Loucy (cell line): ENCODE results near the gene NF1.

ENCODE experiments used
- H2AFZ ChIP-seq: fragments of 200-600 bp; sonication (generic); 2 replicates; pipeline ENCODE4 v1.6.0; 2016; ENCODE audit warnings: antibody characterized with exemption, mild to moderate bottlenecking, low read length, moderate library complexity
- H3F3A ChIP-seq: fragments of 200-600 bp; 2 replicates; pipeline ENCODE4 v1.6.0; 2016; ENCODE audit warnings: antibody characterized with exemption, low read depth, mild to moderate bottlenecking
- H3K27me3 ChIP-seq: fragments of 200-600 bp; sonication (generic); 2 replicates; pipeline ENCODE4 v1.6.1; 2014; ENCODE audit warnings: low read length, mild to moderate bottlenecking; ENCODE audit not compliant: insufficient read depth, poor library complexity, severe bottlenecking
- H3K36me3 ChIP-seq: fragments of 200-600 bp; sonication (generic); 2 replicates; pipeline ENCODE4 v1.6.1; 2016; ENCODE audit warnings: low read length; ENCODE audit not compliant: insufficient read depth
- H3K4me1 ChIP-seq: fragments of 200-600 bp; sonication (generic); 2 replicates; pipeline ENCODE4 v1.5.1; 2014; ENCODE audit warnings: low read length, mild to moderate bottlenecking; ENCODE audit not compliant: insufficient read depth, poor library complexity, severe bottlenecking
- H3K4me2 ChIP-seq: fragments of 200-600 bp; sonication (generic); 2 replicates; pipeline ENCODE4 v1.6.0; 2014; ENCODE audit warnings: antibody characterized with exemption, low read length, low read depth, mild to moderate bottlenecking; ENCODE audit not compliant: poor library complexity, severe bottlenecking
- H3K4me3 ChIP-seq: fragments of 200-600 bp; sonication (generic); 2 replicates; pipeline ENCODE4 v1.5.1; 2014; ENCODE audit warnings: low read length, mild to moderate bottlenecking, mixed read lengths; ENCODE audit not compliant: poor library complexity, severe bottlenecking
- H3K79me2 ChIP-seq: fragments of 200-600 bp; sonication (generic); 2 replicates; pipeline ENCODE4 v1.6.1; 2014; ENCODE audit warnings: low read length; ENCODE audit not compliant: insufficient read depth
- H3K9ac ChIP-seq: fragments of 200-600 bp; sonication (generic); 2 replicates; pipeline ENCODE4 v1.6.0; 2014; ENCODE audit warnings: mild to moderate bottlenecking, low read depth, low read length, moderate library complexity; ENCODE audit not compliant: poor library complexity, severe bottlenecking
- H3K9me2 ChIP-seq: fragments of 200-600 bp; sonication (generic); replicated peaks from 2 replicates; pipeline ENCODE4 v1.6.1; 2016; ENCODE audit warnings: low read depth, low read length, mixed read lengths
- H3K9me3 ChIP-seq: fragments of 200-600 bp; sonication (generic); 2 replicates; pipeline ENCODE4 v1.6.1; 2014; ENCODE audit warnings: mild to moderate bottlenecking, antibody characterized with exemption, low read length, low read depth; ENCODE audit not compliant: insufficient read depth
- H4K20me1 ChIP-seq: fragments of 200-600 bp; sonication (generic); 2 replicates; pipeline ENCODE4 v1.6.0; 2014; ENCODE audit warnings: antibody characterized with exemption, low read length, mild to moderate bottlenecking; ENCODE audit not compliant: insufficient read depth, poor library complexity, severe bottlenecking
- EZH2phosphoT487 ChIP-seq: fragments of 200-600 bp; IDR thresholded peaks from 2 replicates; pipeline ENCODE4 v1.6.1; 2018; ENCODE audit warnings: antibody characterized with exemption, mild to moderate bottlenecking, moderate library complexity, borderline replicate concordance
- TF ChIP-seq, protein P1 (sequence below): fragments of 200-600 bp; sonication (generic); conservative IDR thresholded peaks from 2 replicates; pipeline ENCODE4 v1.5.1; 2014; ENCODE audit warnings: mild to moderate bottlenecking, antibody characterized with exemption, low read length

The NF1 gene

DNA sequence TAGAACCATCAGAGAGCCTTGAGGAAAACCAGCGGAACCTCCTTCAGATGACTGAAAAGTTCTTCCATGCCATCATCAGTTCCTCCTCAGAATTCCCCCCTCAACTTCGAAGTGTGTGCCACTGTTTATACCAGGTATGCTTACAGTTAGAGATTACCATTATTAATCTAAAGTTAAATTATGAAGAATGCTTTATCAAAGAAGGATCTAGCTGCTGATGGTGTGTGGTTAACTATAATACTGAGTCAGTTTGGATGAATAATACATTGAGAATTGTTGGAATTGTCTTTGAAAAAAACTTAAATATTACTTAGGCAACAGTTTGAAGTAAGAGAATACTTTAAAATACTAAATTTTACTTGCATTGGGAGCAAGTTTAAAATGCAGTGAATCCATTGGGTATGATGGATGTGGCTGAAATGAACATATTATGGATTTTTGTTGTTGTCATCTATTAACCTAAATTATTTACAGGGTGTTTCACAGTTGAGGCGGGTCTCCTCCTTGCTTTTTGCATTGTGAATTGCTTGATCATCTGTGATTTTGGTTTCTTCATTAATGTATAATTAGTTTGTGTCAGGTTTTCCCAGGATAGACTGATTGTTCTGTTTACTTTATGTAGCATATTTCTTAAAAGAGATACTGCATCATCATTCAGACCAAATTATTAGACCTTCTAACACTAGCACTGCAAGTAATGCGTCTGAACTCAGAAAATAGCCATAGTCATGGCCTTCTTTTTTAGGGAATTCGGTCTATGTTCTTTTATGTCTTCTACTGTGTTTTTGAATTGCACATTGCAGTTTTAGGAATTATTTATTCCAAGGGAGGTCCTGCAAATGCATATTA lies 154.4 kb downstream of the NF1 start:
- Histone ChIP-seq H3K4me1 (peaks cover 15% of the 10 kb centered on the region), H3K27me3 (no peaks in the 10 kb centered on the region), H3K79me2 (no peaks in the 10 kb centered on the region), H3K9me2 (no peaks in the 10 kb centered on the region), H4K20me1 (no peaks in the 10 kb centered on the region), H3K9ac (no peak overlapping the region), H3K36me3 (peaks cover 14% of the 10 kb centered on the region), H3F3A (no peaks in the 10 kb centered on the region), H3K4me2 (no peak overlapping the region), H3K4me3 (no peak overlapping the region), H2AFZ (no peak overlapping the region), H3K9me3 (no peaks in the 10 kb centered on the region)
- TF ChIP-seq, protein P1, sequence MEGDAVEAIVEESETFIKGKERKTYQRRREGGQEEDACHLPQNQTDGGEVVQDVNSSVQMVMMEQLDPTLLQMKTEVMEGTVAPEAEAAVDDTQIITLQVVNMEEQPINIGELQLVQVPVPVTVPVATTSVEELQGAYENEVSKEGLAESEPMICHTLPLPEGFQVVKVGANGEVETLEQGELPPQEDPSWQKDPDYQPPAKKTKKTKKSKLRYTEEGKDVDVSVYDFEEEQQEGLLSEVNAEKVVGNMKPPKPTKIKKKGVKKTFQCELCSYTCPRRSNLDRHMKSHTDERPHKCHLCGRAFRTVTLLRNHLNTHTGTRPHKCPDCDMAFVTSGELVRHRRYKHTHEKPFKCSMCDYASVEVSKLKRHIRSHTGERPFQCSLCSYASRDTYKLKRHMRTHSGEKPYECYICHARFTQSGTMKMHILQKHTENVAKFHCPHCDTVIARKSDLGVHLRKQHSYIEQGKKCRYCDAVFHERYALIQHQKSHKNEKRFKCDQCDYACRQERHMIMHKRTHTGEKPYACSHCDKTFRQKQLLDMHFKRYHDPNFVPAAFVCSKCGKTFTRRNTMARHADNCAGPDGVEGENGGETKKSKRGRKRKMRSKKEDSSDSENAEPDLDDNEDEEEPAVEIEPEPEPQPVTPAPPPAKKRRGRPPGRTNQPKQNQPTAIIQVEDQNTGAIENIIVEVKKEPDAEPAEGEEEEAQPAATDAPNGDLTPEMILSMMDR, result no peak
- no peak for TF ChIP-seq EZH2phosphoT487

DNA sequence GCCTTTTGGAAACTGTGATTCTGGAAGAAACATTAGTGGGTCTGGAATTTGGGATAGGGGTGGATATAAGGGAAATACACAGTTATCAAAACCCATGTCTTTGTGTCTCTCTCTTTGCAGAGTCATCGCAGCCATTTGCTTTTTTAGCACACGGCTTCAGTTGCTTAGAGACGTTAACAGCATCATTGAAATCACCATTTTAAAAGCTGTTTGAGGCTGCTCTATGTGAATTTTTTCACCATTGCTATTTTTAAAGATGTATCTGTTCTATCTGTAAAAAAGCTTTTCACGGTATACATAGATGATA lies 155.0 kb downstream of the NF1 start:
- H3K9me3 ChIP-seq, result no peaks in the 10 kb centered on the region
- H3K9me2 ChIP-seq, result no peaks in the 10 kb centered on the region
- no peaks in the 10 kb centered on the region for H3F3A ChIP-seq
- no peaks in the 10 kb centered on the region for H3K27me3 ChIP-seq
- H3K9ac ChIP-seq, result no peak overlapping the region
- H3K79me2 ChIP-seq, result no peaks in the 10 kb centered on the region
- H3K4me2 ChIP-seq, result no peak overlapping the region
- H3K4me3 ChIP-seq, result no peak overlapping the region
- no peak for TF ChIP-seq EZH2phosphoT487
- TF ChIP-seq, protein P1, result no peak
- no peak overlapping the region for H2AFZ ChIP-seq
- H3K36me3 ChIP-seq, result peaks cover 10% of the 10 kb centered on the region
- peaks cover 15% of the 10 kb centered on the region for H3K4me1 ChIP-seq
- H4K20me1 ChIP-seq, result no peaks in the 10 kb centered on the region

DNA sequence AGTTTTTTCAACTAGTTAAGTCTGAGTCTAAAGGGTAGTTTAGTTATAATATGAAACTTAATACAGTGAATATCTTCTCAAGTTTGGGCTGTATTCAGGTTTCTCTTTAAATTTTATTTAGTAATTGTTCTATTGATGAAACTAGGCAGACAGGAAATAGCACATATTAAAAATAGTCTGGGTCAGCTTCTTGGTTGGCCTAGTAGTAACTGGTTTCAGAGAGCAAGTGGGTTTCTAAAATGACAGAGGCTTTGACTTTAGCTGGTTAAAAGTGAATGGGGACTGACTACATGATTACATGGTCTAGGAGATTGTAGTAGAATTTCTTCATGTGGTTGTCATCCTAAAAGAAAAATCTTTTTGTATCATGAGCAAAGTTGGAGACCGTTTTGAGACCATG lies 155.5 kb downstream of the NF1 start:
- no peaks in the 10 kb centered on the region for H3F3A ChIP-seq
- H4K20me1 ChIP-seq, result no peaks in the 10 kb centered on the region
- H3K4me1 ChIP-seq, result peaks cover 15% of the 10 kb centered on the region
- no peaks in the 10 kb centered on the region for H3K79me2 ChIP-seq
- no peak overlapping the region for H3K9ac ChIP-seq
- no peak overlapping the region for H2AFZ ChIP-seq
- peaks cover 6% of the 10 kb centered on the region for H3K36me3 ChIP-seq
- H3K9me3 ChIP-seq, result no peaks in the 10 kb centered on the region
- no peak overlapping the region for H3K4me3 ChIP-seq
- no peaks in the 10 kb centered on the region for H3K9me2 ChIP-seq
- H3K27me3 ChIP-seq, result no peaks in the 10 kb centered on the region
- H3K4me2 ChIP-seq, result no peak overlapping the region
- TF ChIP-seq EZH2phosphoT487, result no peak
- TF ChIP-seq, protein P1, result no peak
